Small intestine (tissue), 7 donors: ENCODE measurements around the gene MRPL54. TPM values are rescaled to one million over a fixed set of nuclear protein-coding genes. Genes with fewer than 3 reads are reported as not detected.
"Not testable (repeated sequence)": the region's sequence is repeated elsewhere in the genome, so short reads cannot be mapped to it uniquely, and the experiment has no call there.

ENCODE experiments used
- DNase-seq, 2 donors: peaks; one replicate each; pipeline versions ENCODE4 v3.0.0 to v3.0.0-alpha.2; 2013
- FAIRE-seq: peaks from 2 replicates; lab custom pipeline; 2012; peaks lifted over from hg19 to GRCh38; lab: Jason Lieb, UNC
- H3K27ac ChIP-seq, 3 donors: one replicate each; pipeline ENCODE4 v1.5.1; 2013; ENCODE audit warnings: low read length in 2 of 3, mild to moderate bottlenecking in 2 of 3, control low read depth in 1 of 3, inconsistent platforms in 1 of 3, low read depth in 1 of 3, moderate library complexity in 1 of 3
- H3K27me3 ChIP-seq, 3 donors: one replicate each; pipeline ENCODE4 v1.6.1; 2013; ENCODE audit warnings: low read length in 3 of 3, inconsistent platforms in 1 of 3; ENCODE audit not compliant: control insufficient read depth in 3 of 3, insufficient read depth in 3 of 3
- H3K36me3 ChIP-seq, 3 donors: one replicate each; pipeline ENCODE4 v1.6.1; 2013; ENCODE audit warnings: low read length in 3 of 3, inconsistent platforms in 1 of 3, low read depth in 1 of 3, mild to moderate bottlenecking in 1 of 3, moderate library complexity in 1 of 3; ENCODE audit not compliant: control insufficient read depth in 3 of 3, insufficient read depth in 2 of 3
- H3K4me1 ChIP-seq, 3 donors: one replicate each; pipeline ENCODE4 v1.6.1; 2013; ENCODE audit warnings: low read length in 2 of 3, inconsistent platforms in 1 of 3, low read depth in 1 of 3, mild to moderate bottlenecking in 1 of 3, moderate library complexity in 1 of 3; ENCODE audit not compliant: control insufficient read depth in 3 of 3, insufficient read depth in 2 of 3
- H3K4me3 ChIP-seq, 3 donors: one replicate each; pipeline ENCODE4 v1.5.1; 2013; ENCODE audit warnings: low read length in 3 of 3, control low read depth in 1 of 3, inconsistent platforms in 1 of 3, low read depth in 1 of 3, mild to moderate bottlenecking in 1 of 3, moderate library complexity in 1 of 3
- H3K9me3 ChIP-seq, 2 donors: one replicate each; pipeline ENCODE4 v1.6.1; 2013; ENCODE audit warnings: low read depth in 1 of 2, low read length in 1 of 2; ENCODE audit not compliant: control insufficient read depth in 2 of 2, insufficient read depth in 1 of 2
- WGBS, 3 donors: extraction: QIAGEN DNeasy Blood & Tissue Kit; methylation state at CpG; one replicate each; pipeline ENCODE4 v1.1.7; 2013; 5-methylcytosine and 5-hydroxymethylcytosine counted together
- polyA plus RNA-seq, 4 donors: library from polyadenylated mRNA; stranded (reverse) in 3 of 4; unstranded in 1 of 4; fragments of 200-250 nt in 3 of 4; fragments of 120-200 nt in 1 of 4; gene quantifications; one replicate each; pipeline versions ENCODE4 v1.2.1 to v1.2.3, GENCODE V29; 2013
- donor health status: healthy with polysubstance abuse.
- donor health status: control.
- donor health status: control.
- donor health status: Bipolar disorder and iron deficiency.
- donor health status: healthy.

The MRPL54 gene
- polyA plus RNA-seq, 4 donors, result 54.1 to 170 (median 125) TPM

DNA sequence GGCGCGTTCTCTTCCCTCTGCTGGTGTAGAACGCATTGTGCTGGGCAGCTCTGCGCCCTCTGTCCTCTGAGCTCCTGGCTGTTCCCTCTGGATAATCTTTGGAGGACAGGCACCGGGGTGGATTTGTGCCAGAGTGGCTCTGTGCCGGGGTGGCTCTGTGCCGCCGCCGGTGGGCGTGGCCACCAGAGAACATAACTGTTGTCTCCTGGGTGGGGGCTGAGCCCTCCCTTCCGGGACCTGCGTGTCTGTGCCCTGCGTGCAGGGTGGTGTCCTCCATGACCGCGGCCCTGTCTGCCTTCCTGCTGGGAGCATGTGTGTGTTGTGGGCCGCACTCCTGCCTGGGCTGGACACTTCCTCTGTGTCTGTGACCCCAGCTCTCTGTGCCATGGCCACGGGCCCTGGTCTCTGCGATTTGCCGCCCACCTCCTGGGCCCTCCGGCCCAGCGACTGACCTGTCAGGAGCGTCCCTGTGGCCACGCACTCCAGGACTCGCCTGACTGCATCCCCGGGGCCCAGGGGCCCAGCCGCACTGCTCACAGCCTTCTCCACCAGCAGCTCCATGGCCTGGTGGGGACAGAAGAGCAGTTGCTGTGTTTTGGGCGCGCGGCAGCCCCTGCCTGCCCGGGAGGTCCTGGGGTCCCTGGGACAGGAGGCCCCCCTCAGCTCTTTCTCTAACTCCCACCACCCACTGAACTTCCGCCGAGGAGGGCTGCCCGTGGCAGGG lies 46.1 kb downstream of the MRPL54 start:
- DNase-seq (no peak), FAIRE-seq (no peak)
- H3K4me3 ChIP-seq, result no peak overlapping the region
- 72 to 85% (median 82%) methylated on average over 28 to 33 of the region's 33 CpGs for WGBS, 3 donors
- no peaks in the 10 kb centered on the region for H3K9me3 ChIP-seq
- peaks cover 0 to 3% (median 0%) of the 10 kb centered on the region in 3 donors for H3K27me3 ChIP-seq
- no peak overlapping the region for H3K27ac ChIP-seq
- no peaks in the 10 kb centered on the region for H3K36me3 ChIP-seq
- no peaks in the 10 kb centered on the region for H3K4me1 ChIP-seq

GRCh38 chr19:3809881-3810707 lies 47.6 kb downstream of the MRPL54 start:
- Histone ChIP-seq H3K27me3 (no peaks in the 10 kb centered on the region), H3K36me3 (no peaks in the 10 kb centered on the region), H3K4me1 (no peaks in the 10 kb centered on the region), H3K27ac (no peak overlapping the region), H3K9me3 (no peaks in the 10 kb centered on the region), H3K4me3 (no peak overlapping the region)
- no peak for DNase-seq
- no peak for FAIRE-seq
- WGBS, 3 donors, result 75 to 80% (median 80%) methylated on average over 25 to 26 of the region's 26 CpGs

GRCh38 chr19:3810708-3811355 lies 48.4 kb downstream of the MRPL54 start:
- H3K4me3 ChIP-seq, result no peak overlapping the region
- 75 to 83% (median 76%) methylated on average over 34 to 38 of the region's 38 CpGs for WGBS, 3 donors
- FAIRE-seq (no peak), DNase-seq (no peak)
- H3K36me3 ChIP-seq, result no peaks in the 10 kb centered on the region
- no peaks in the 10 kb centered on the region for H3K9me3 ChIP-seq
- H3K27ac ChIP-seq, result no peak overlapping the region
- H3K4me1 ChIP-seq, result no peaks in the 10 kb centered on the region
- no peaks in the 10 kb centered on the region for H3K27me3 ChIP-seq

- Histone ChIP-seq H3K9me3 (no peaks in the 10 kb centered on the region), H3K4me1 (no peaks in the 10 kb centered on the region), H3K4me3 (no peak overlapping the region), H3K36me3 (no peaks in the 10 kb centered on the region), H3K27ac (peak overlapping the region in 2 of 3 donors; percentile 8 to 32), H3K27me3 (no peaks in the 10 kb centered on the region)
- FAIRE-seq, result no peak
- WGBS, 3 donors, result 77 to 86% (median 79%) methylated on average over 22 of the region's 22 CpGs
- DNase-seq, result no peak
Observed at GRCh38 chr19:3813473-3814392, 51.3 kb downstream of the MRPL54 start.

- H3K4me1 ChIP-seq, result no peaks in the 10 kb centered on the region
- H3K36me3 ChIP-seq, result no peaks in the 10 kb centered on the region
- no peak for FAIRE-seq
- no peak for DNase-seq
- H3K9me3 ChIP-seq, result no peaks in the 10 kb centered on the region
- no peak overlapping the region for H3K27ac ChIP-seq
- H3K4me3 ChIP-seq, result no peak overlapping the region
- no peaks in the 10 kb centered on the region for H3K27me3 ChIP-seq
- WGBS, 3 donors, result 82 to 88% (median 84%) methylated on average over 4 of the region's 4 CpGs
Observed at GRCh38 chr19:3814648-3815047, 52.2 kb downstream of the MRPL54 start.

DNA sequence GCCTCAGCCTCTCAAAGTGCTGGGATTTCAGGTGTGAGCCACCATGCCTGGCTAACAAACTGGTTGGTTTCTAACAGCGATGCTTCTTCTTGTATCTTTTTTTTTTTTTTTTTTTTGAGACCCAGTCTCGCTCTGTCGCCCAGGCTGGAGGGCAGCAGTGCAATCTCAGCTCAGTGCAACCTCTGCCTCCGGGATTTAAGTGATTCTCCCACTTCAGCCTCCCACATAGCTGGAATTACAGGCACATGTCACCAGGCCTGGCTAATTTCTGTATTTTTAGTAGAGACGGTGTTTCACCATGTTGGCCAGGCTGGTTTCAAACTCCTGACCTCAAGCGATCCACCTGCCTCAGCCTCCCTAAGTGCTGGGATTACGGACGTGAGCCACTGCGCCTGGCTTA lies 53.7 kb downstream of the MRPL54 start:
- not testable (repeated sequence) for H3K27ac ChIP-seq, FAIRE-seq, H3K9me3 ChIP-seq, H3K36me3 ChIP-seq, H3K4me1 ChIP-seq, DNase-seq, H3K27me3 ChIP-seq, H3K4me3 ChIP-seq
- WGBS, 3 donors, result 93 to 95% (median 94%) methylated on average over 9 of the region's 9 CpGs

- no peak for FAIRE-seq
Observed at GRCh38 chr19:3816566-3817218, 54.2 kb downstream of the MRPL54 start.

More at GRCh38 chr19:3816566-3817218, 54.2 kb downstream of the MRPL54 start:
- WGBS, 3 donors, result 92 to 93% (median 92%) methylated on average over 45 of the region's 45 CpGs
- no peaks in the 10 kb centered on the region for H3K9me3 ChIP-seq
- no peak overlapping the region for H3K27ac ChIP-seq
- H3K4me3 ChIP-seq, result no peak overlapping the region
- no peaks in the 10 kb centered on the region for H3K4me1 ChIP-seq
- no peaks in the 10 kb centered on the region for H3K36me3 ChIP-seq
- DNase-seq, result no peak
- no peaks in the 10 kb centered on the region for H3K27me3 ChIP-seq
